H1 (cell line): ENCODE results near the gene TBX5. TPM values are rescaled to one million over a fixed set of nuclear protein-coding genes. Genes with fewer than 3 reads are reported as not detected.

Source experiments
- CTCF ChIA-PET: fragments of 300-600 bp; sonication (Branson Sonifier 250); formaldehyde crosslinking; loops from one replicate; lab custom pipeline; 2021; ENCODE audit not compliant: partially characterized antibody; lab: Charles Lee
- POLR2A ChIA-PET: fragments of 300-600 bp; sonication (Branson Sonifier 250); formaldehyde crosslinking; loops from one replicate; lab custom pipeline; 2021; ENCODE audit warnings: inconsistent platforms; ENCODE audit not compliant: partially characterized antibody; lab: Charles Lee
- DNase-seq, 2 experiments: peaks; one replicate each; pipeline versions ENCODE4 v3.0.0 to v3.0.0-alpha.2; 2010 to 2022; ENCODE audit warnings: low spot score in 2 of 2, low read depth in 1 of 2, mixed read lengths in 1 of 2
- FAIRE-seq: peaks from 2 replicates; lab custom pipeline; 2011; peaks lifted over from hg19 to GRCh38; lab: Jason Lieb, UNC
- H2AFZ ChIP-seq: 2 replicates; pipeline ENCODE4 v1.8.1; 2012; ENCODE audit warnings: low read length, inconsistent platforms
- H2AK5ac ChIP-seq: 2 replicates; pipeline ENCODE4 v1.6.1; 2013; ENCODE audit warnings: low read depth, low read length
- H2BK120ac ChIP-seq: replicated peaks from 2 replicates; pipeline ENCODE3; 2013; ENCODE audit warnings: low read depth, low read length, inconsistent platforms
- H2BK12ac ChIP-seq: 2 replicates; pipeline ENCODE4 v1.6.1; 2013; ENCODE audit warnings: low read depth, low read length
- H2BK15ac ChIP-seq: 2 replicates; pipeline ENCODE4 v1.6.1; 2013; ENCODE audit warnings: low read length
- H2BK20ac ChIP-seq: 2 replicates; pipeline ENCODE4 v1.6.1; 2013; ENCODE audit warnings: low read length
- H2BK5ac ChIP-seq: 2 replicates; pipeline ENCODE4 v1.6.1; 2013; ENCODE audit warnings: low read depth, low read length
- H3K14ac ChIP-seq: 2 replicates; pipeline ENCODE4 v1.6.1; 2013; ENCODE audit warnings: inconsistent platforms; ENCODE audit not compliant: insufficient read length
- H3K18ac ChIP-seq: 2 replicates; pipeline ENCODE4 v1.6.1; 2013; ENCODE audit warnings: low read length; ENCODE audit errors: extremely low read depth
- H3K23ac ChIP-seq: 2 replicates; pipeline ENCODE4 v1.6.1; 2013; ENCODE audit warnings: inconsistent platforms; ENCODE audit not compliant: insufficient read length
- H3K23me2 ChIP-seq: 2 replicates; pipeline ENCODE4 v1.6.1; 2013; ENCODE audit warnings: low read depth, low read length
- H3K27ac ChIP-seq: 2 replicates; pipeline ENCODE4 v1.6.1; 2011; ENCODE audit warnings: low read depth, low read length, inconsistent platforms
- H3K27me3 ChIP-seq, 4 experiments: replicated peaks in 1 of 4; 1 replicate in 1 of 4; 2 replicates in 3 of 4; pipeline versions ENCODE4 v1.6.1 to v1.8.1; 2011 to 2013; ENCODE audit warnings: low read length in 3 of 4, mild to moderate bottlenecking in 3 of 4, inconsistent platforms in 2 of 4, mixed read lengths in 2 of 4, moderate library complexity in 1 of 4; ENCODE audit not compliant: control insufficient read depth in 3 of 4, insufficient read depth in 3 of 4; ENCODE audit errors: extremely low read depth in 1 of 4
- H3K36me3 ChIP-seq, 4 experiments: 2 replicates each; pipeline versions ENCODE4 v1.6.1 to v1.8.1; 2011 to 2013; ENCODE audit warnings: mild to moderate bottlenecking in 4 of 4, low read length in 3 of 4, moderate library complexity in 2 of 4, control low read depth in 1 of 4, inconsistent platforms in 1 of 4; ENCODE audit not compliant: insufficient read depth in 4 of 4, control insufficient read depth in 2 of 4
- H3K4ac ChIP-seq: replicated peaks from 2 replicates; pipeline ENCODE3; 2013; ENCODE audit warnings: low read length, low read depth, mixed read lengths, inconsistent platforms; ENCODE audit not compliant: insufficient read length
- H3K4me1 ChIP-seq, 4 experiments: replicated peaks in 1 of 4; 1 replicate in 1 of 4; 2 replicates in 3 of 4; pipeline versions ENCODE4 v1.6.1 to v1.8.1; 2011 to 2013; ENCODE audit warnings: low read length in 3 of 4, inconsistent platforms in 2 of 4, mixed read lengths in 1 of 4; ENCODE audit not compliant: insufficient read depth in 4 of 4, control insufficient read depth in 3 of 4
- H3K4me2 ChIP-seq, 2 experiments: 2 replicates each; pipeline versions ENCODE4 v1.6.1 to v1.8.1; 2011 to 2013; ENCODE audit warnings: low read depth in 2 of 2, low read length in 2 of 2, control low read depth in 1 of 2, inconsistent platforms in 1 of 2, mild to moderate bottlenecking in 1 of 2; ENCODE audit not compliant: insufficient read depth in 1 of 2
- H3K4me3 ChIP-seq, 4 experiments: fragments of 200-600, 300-600 bp in 1 of 4; sonication (generic), shearing (Covaris generic), sonication (Bioruptor Twin) in 1 of 4; 2 replicates each; pipeline versions ENCODE4 v1.5.1 to v1.8.1; 2011 to 2016; ENCODE audit warnings: low read length in 4 of 4, low read depth in 3 of 4, control low read depth in 2 of 4, inconsistent platforms in 2 of 4, mild to moderate bottlenecking in 2 of 4, mixed read lengths in 1 of 4, moderate library complexity in 1 of 4; ENCODE audit not compliant: insufficient read depth in 2 of 4; ENCODE audit errors: extremely low read depth in 1 of 4
- H3K56ac ChIP-seq: replicated peaks from 2 replicates; pipeline ENCODE3; 2013; ENCODE audit warnings: low read depth, mild to moderate bottlenecking, mixed read lengths, low read length, inconsistent platforms; ENCODE audit not compliant: insufficient read length
- H3K79me1 ChIP-seq: 2 replicates; pipeline ENCODE4 v1.6.1; 2013; ENCODE audit warnings: low read depth, low read length, control low read depth
- H3K79me2 ChIP-seq, 2 experiments: 2 replicates each; pipeline versions ENCODE4 v1.6.1 to v1.8.1; 2012 to 2013; ENCODE audit warnings: low read length in 2 of 2, mild to moderate bottlenecking in 2 of 2, inconsistent platforms in 1 of 2; ENCODE audit not compliant: insufficient read depth in 2 of 2, control insufficient read depth in 1 of 2
- H3K9ac ChIP-seq, 4 experiments: replicated peaks in 1 of 4; 1 replicate in 1 of 4; 2 replicates in 3 of 4; pipeline versions ENCODE4 v1.6.1 to v1.8.1; 2011 to 2013; ENCODE audit warnings: low read depth in 3 of 4, low read length in 3 of 4, control low read depth in 2 of 4, mild to moderate bottlenecking in 2 of 4, moderate library complexity in 2 of 4, inconsistent platforms in 1 of 4; ENCODE audit errors: extremely low read depth in 1 of 4
- H3K9me3 ChIP-seq, 2 experiments: 2 replicates each; pipeline versions ENCODE4 v1.6.1 to v1.8.1; 2012 to 2013; ENCODE audit warnings: mild to moderate bottlenecking in 2 of 2, moderate library complexity in 2 of 2, control low read depth in 1 of 2, inconsistent platforms in 1 of 2, low read depth in 1 of 2, low read length in 1 of 2, mixed read lengths in 1 of 2; ENCODE audit not compliant: insufficient read depth in 2 of 2
- H4K20me1 ChIP-seq, 2 experiments: replicated peaks in 1 of 2; 2 replicates each; pipeline versions ENCODE3 to v1.8.1; 2011 to 2013; ENCODE audit warnings: inconsistent platforms in 2 of 2, low read length in 2 of 2, mild to moderate bottlenecking in 1 of 2; ENCODE audit not compliant: insufficient read depth in 2 of 2, control insufficient read depth in 1 of 2
- H4K5ac ChIP-seq: 2 replicates; pipeline ENCODE4 v1.6.1; 2013; ENCODE audit warnings: low read length, low read depth, mixed read lengths, inconsistent platforms; ENCODE audit not compliant: insufficient read length
- H4K8ac ChIP-seq: 2 replicates; pipeline ENCODE4 v1.8.0; 2013; ENCODE audit warnings: mild to moderate bottlenecking, moderate library complexity, low read length, inconsistent platforms; ENCODE audit not compliant: insufficient read depth; ENCODE audit errors: extremely low read depth
- H4K91ac ChIP-seq: replicated peaks from 2 replicates; pipeline ENCODE3; 2013; ENCODE audit warnings: low read length, mixed read lengths, inconsistent platforms; ENCODE audit not compliant: insufficient read length
- CBX8 ChIP-seq: fragments of 300-800, 300-1000 bp; sonication (generic); IDR thresholded peaks from 2 replicates; pipeline ENCODE4 v1.7.1; 2016; ENCODE audit warnings: low read depth, low read length, borderline replicate concordance
- EGR1 ChIP-seq: IDR thresholded peaks from 2 replicates; pipeline ENCODE4 v1.6.1; 2011; ENCODE audit warnings: low read depth, low read length, borderline replicate concordance
- EZH2 ChIP-seq: fragments of 200-600 bp; sonication (generic); IDR thresholded peaks from 2 replicates; pipeline ENCODE4 v1.7.1; 2012; ENCODE audit warnings: low read depth, mild to moderate bottlenecking, moderate library complexity, low read length, inconsistent platforms; ENCODE audit not compliant: severe bottlenecking
- RNF2 ChIP-seq: fragments of 200-900, 300-1000 bp; sonication (generic); IDR thresholded peaks from 2 replicates; pipeline ENCODE4 v1.7.1; 2016; ENCODE audit warnings: borderline replicate concordance, low read depth, mild to moderate bottlenecking, antibody characterized with exemption, low read length; ENCODE audit not compliant: poor library complexity, severe bottlenecking; ENCODE audit errors: missing control alignments
- SUZ12 ChIP-seq: fragments of 200-600 bp; sonication (generic); IDR thresholded peaks from 2 replicates; pipeline ENCODE4 v1.6.1; 2012; ENCODE audit warnings: mild to moderate bottlenecking, inconsistent platforms, low read length, moderate library complexity, mixed read lengths
- WGBS, 2 experiments: shearing (Covaris generic) in 1 of 2; methylation state at CpG; one replicate each; pipeline versions ENCODE4 v1.1.6 to v1.1.7; 2013 to 2015; ENCODE audit warnings: low lambda C conversion rate in 2 of 2, mixed read lengths in 2 of 2, inconsistent platforms in 1 of 2, low coverage in 1 of 2, missing lambda C conversion rate in 1 of 2; ENCODE audit not compliant: insufficient replicate concordance in 2 of 2, insufficient coverage in 1 of 2, insufficient read length in 1 of 2; ENCODE audit errors: extremely low coverage in 1 of 2, missing lambda C conversion rate in 1 of 2; 5-methylcytosine and 5-hydroxymethylcytosine counted together
- polyA plus RNA-seq, 7 experiments: library from polyadenylated mRNA; depleted of rRNA in 3 of 7; stranded (reverse) in 5 of 7; unstranded in 2 of 7; fragments of >200 nt in 5 of 7; fragments of 200-250 nt in 2 of 7; gene quantifications; 1 replicate in 5 of 7; 2 replicates in 1 of 7; 4 replicates in 1 of 7; pipeline versions ENCODE4 v1.2.1 to v1.2.3, GENCODE V29; 2011 to 2013; ENCODE audit warnings: missing spikeins in 2 of 7, mixed read lengths in 2 of 7
- total RNA-seq: library from RNA; stranded (reverse); fragmentation: NEBNext Ultra II Directional; extraction: Animal tissue kit (Norgen Biotek cat#: 25700); gene quantifications from 2 replicates; pipeline ENCODE4 v1.2.1, GENCODE V29; 2021
- TF ChIP-seq, protein P1 (sequence below): IDR thresholded peaks from 2 replicates; pipeline ENCODE4 v1.6.1; 2012; ENCODE audit warnings: inconsistent platforms
- TF ChIP-seq, protein P2 (sequence below), 3 experiments: IDR thresholded peaks; 1 replicate in 2 of 3; 2 replicates in 1 of 3; pipeline versions ENCODE4 v1.5.1 to v1.6.1; 2011; ENCODE audit warnings: low read length in 3 of 3, mild to moderate bottlenecking in 3 of 3, inconsistent platforms in 2 of 3, low read depth in 1 of 3, moderate library complexity in 1 of 3; ENCODE audit not compliant: insufficient read depth in 1 of 3; ENCODE audit errors: control extremely low read depth in 1 of 3

The TBX5 gene
- total and polyA plus RNA-seq, 2 of the 8 experiments (the other 6 are each of a cell fraction or from before 2014, with no cell fraction given): 0.05 TPM; not detected in 1

DNA sequence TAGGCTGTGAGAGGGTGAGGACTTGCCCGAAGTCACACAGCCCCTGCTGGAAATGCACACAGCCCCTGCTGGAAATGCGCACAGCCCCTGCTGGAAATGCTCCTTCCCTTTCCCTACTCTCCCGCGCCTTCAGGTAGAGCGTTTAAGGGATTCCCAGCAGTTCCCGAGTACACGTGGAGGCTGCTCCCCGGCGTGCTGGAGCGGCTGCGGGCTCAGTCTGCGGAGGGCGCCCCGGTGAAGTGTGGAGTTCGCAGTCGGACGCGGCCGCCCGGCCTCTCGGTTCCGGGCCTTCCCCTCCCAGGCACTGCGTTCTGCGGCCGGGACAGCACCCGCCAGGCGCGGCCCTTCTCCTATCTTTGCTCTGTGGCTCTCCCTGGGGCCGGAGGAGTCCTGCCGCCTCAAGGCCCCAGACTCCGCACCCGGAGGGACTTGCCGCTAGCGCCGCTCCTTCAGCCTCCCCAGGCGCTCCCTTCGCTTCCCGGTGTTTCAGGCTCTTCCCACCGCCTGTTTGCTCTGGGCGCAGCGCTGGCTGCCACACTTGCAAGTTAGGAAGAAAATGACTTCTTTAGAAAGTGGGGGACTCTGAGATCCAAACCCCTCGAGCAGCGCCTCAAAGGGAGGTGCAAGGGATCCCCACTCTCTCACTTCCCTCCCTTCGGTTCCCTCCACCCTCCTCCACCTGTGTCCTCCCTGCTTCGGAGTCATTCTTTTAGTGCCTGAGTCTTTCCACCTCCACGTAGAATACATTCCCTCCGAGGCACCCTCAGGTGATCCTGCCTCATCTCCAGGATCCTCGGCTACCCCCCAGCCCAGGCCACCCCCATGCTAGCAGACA lies 8.3 kb upstream of the TBX5 start:
- Histone ChIP-seq H3K4ac (no peak overlapping the region), H4K20me1 (peaks cover 13 to 21% of the 10 kb centered on the region in 2 experiments), H2BK5ac (no peak overlapping the region), H3K18ac (no peak overlapping the region), H3K23me2 (peaks cover 4% of the 10 kb centered on the region; the same call in 1 of the 2 replicates), H3K79me1 (no peaks in the 10 kb centered on the region), H3K4me2 (peak overlapping the region; percentile 73 to 80), H2AK5ac (no peak overlapping the region), H2BK20ac (no peak overlapping the region), H3K9me3 (no peaks in the 10 kb centered on the region), H2AFZ (no peak overlapping the region; the same call in 1 of the 2 replicates), H3K36me3 (no peaks in the 10 kb centered on the region; a peak in 1 of 8 replicates), H2BK12ac (no peak overlapping the region), H3K27ac (no peak overlapping the region), H3K14ac (no peak overlapping the region), H2BK120ac (no peak overlapping the region), H3K4me1 (peaks cover 2 to 23% (median 12%) of the 10 kb centered on the region in 4 experiments), H3K27me3 (peaks cover 75 to 94% (median 91%) of the 10 kb centered on the region in 4 experiments), H3K79me2 (no peaks in the 10 kb centered on the region), H4K91ac (no peak overlapping the region), H4K8ac (peak overlapping the region; percentile 68; the same call in 1 of the 2 replicates), H4K5ac (no peak overlapping the region), H3K23ac (no peak overlapping the region), H2BK15ac (0 out of 2 replicates have a peak overlapping the region, but pooled peaks have one; percentile 46), H3K4me3 (peak overlapping the region; percentile 20 to 51 (median 30); a peak in 7 of 8 replicates), H3K56ac (no peak overlapping the region), H3K9ac (no peak overlapping the region)
- ChIA-PET CTCF (interaction anchor here (1.1 to 1.5 kb wide), 2 partner anchors 10 to 59 kb away, joined by 3 to 5 read pairs; no protein-coding TSS in a partner anchor), POLR2A (no interaction called here)
- no peak for FAIRE-seq
- no peak for DNase-seq
- 3% methylated on average over 43 of the region's 48 CpGs; no CpG with 5 or more reads in 1 of the 2 experiments for WGBS, 2 experiments
- TF ChIP-seq EZH2: peak; percentile 99
- TF ChIP-seq, protein P1, sequence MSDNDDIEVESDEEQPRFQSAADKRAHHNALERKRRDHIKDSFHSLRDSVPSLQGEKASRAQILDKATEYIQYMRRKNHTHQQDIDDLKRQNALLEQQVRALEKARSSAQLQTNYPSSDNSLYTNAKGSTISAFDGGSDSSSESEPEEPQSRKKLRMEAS: peak; percentile 48; the same call in 1 of the 2 replicates
- TF ChIP-seq, protein P2, sequence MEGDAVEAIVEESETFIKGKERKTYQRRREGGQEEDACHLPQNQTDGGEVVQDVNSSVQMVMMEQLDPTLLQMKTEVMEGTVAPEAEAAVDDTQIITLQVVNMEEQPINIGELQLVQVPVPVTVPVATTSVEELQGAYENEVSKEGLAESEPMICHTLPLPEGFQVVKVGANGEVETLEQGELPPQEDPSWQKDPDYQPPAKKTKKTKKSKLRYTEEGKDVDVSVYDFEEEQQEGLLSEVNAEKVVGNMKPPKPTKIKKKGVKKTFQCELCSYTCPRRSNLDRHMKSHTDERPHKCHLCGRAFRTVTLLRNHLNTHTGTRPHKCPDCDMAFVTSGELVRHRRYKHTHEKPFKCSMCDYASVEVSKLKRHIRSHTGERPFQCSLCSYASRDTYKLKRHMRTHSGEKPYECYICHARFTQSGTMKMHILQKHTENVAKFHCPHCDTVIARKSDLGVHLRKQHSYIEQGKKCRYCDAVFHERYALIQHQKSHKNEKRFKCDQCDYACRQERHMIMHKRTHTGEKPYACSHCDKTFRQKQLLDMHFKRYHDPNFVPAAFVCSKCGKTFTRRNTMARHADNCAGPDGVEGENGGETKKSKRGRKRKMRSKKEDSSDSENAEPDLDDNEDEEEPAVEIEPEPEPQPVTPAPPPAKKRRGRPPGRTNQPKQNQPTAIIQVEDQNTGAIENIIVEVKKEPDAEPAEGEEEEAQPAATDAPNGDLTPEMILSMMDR (IDR thresholded peaks at IDR 0.05; ENCODE audit: control extremely low read depth in 1 of 3, insufficient read depth in 1 of 3, low read depth in 1 of 3, low read length in 3 of 3): no peak
- TF ChIP-seq EGR1: peak; percentile 4; the same call in 1 of the 2 replicates
- no peak for TF ChIP-seq CBX8
- peak; percentile 88 for TF ChIP-seq RNF2
- TF ChIP-seq SUZ12: peak; percentile 100
